HCT116 (cell line): Measurements from ENCODE around the gene VPS41. TPM values are rescaled to one million over a fixed set of nuclear protein-coding genes. Genes with fewer than 3 reads are reported as not detected.

Source experiments
- ATAC-seq: fragments of 200-7000 bp; cut with Tn5 transposase; 2 replicates; pipeline ENCODE4 v1.9.1; 2020; ENCODE audit warnings: mild to moderate bottlenecking, moderate library complexity
- BruUV-seq: library from RNA; stranded (reverse); fragments of 400-500 nt; replicated peaks from 2 replicates; lab custom pipeline; 2021; lab: Mats Ljungman, UMichigan
- CTCF ChIA-PET: fragments of 300-600 bp; sonication (Branson Sonifier 250); formaldehyde crosslinking; loops from one replicate; lab custom pipeline; 2021; ENCODE audit warnings: antibody characterized with exemption; lab: Charles Lee
- POLR2A ChIA-PET: fragments of 300-600, 350-600 bp; sonication (Branson Sonifier 250); formaldehyde crosslinking; loops from one replicate; lab custom pipeline; 2021; ENCODE audit warnings: antibody characterized with exemption; lab: Charles Lee
- RAD21 ChIA-PET, 2 experiments: fragments of 300-600 bp; sonication (Branson Sonifier 250); formaldehyde crosslinking; loops; one replicate each; lab custom pipeline; 2023; ENCODE audit warnings: low total read pairs in 2 of 2; ENCODE audit not compliant: uncharacterized antibody in 2 of 2, unreplicated experiment in 2 of 2, low non-redundant PET in 1 of 2; lab: Charles Lee
- DNase-seq: peaks from one replicate; pipeline ENCODE4 v3.0.0-alpha.2; 2010; ENCODE audit warnings: low read depth, low spot score
- H2AFZ ChIP-seq: fragments of 200-600 bp; shearing (Covaris generic), sonication (generic); 2 replicates; pipeline ENCODE4 v1.6.1; 2017; ENCODE audit warnings: low read depth, mixed run types, mixed read lengths, antibody characterized with exemption, low read length; ENCODE audit not compliant: poor library complexity, severe bottlenecking
- H3K27ac ChIP-seq: 2 replicates; pipeline ENCODE4 v1.5.1; 2012; ENCODE audit warnings: low read depth, low read length
- H3K27me3 ChIP-seq: fragments of 200-600 bp; sonication (generic); 2 replicates; pipeline ENCODE4 v1.6.1; 2016; ENCODE audit warnings: mixed run types, low read length, mixed read lengths; ENCODE audit not compliant: insufficient read depth
- H3K36me3 ChIP-seq, 2 experiments: fragments of 200-500 bp in 1 of 2; fragments of 200-600 bp in 1 of 2; sonication (Bioruptor generic) in 1 of 2; sonication (generic) in 1 of 2; 2 replicates each; pipeline versions ENCODE4 v1.5.1 to v1.6.1; 2014 to 2016; ENCODE audit warnings: low read length in 2 of 2, inconsistent platforms in 1 of 2, mixed read lengths in 1 of 2, mixed run types in 1 of 2; ENCODE audit not compliant: insufficient read depth in 2 of 2, control insufficient read depth in 1 of 2
- H3K4me1 ChIP-seq, 2 experiments: fragments of 200-600 bp in 1 of 2; sonication (generic) in 1 of 2; 2 replicates each; pipeline versions ENCODE4 v1.5.1 to v1.6.1; 2012 to 2017; ENCODE audit warnings: low read length in 2 of 2, inconsistent platforms in 1 of 2, mild to moderate bottlenecking in 1 of 2, mixed read lengths in 1 of 2, mixed run types in 1 of 2, moderate library complexity in 1 of 2; ENCODE audit not compliant: insufficient read depth in 2 of 2, control insufficient read depth in 1 of 2
- H3K4me2 ChIP-seq: fragments of 200-600 bp; sonication (generic); 2 replicates; pipeline ENCODE4 v1.6.1; 2017; ENCODE audit warnings: mixed run types, low read length, mixed read lengths
- H3K4me3 ChIP-seq, 2 experiments: fragments of 200-600 bp in 1 of 2; sonication (generic) in 1 of 2; replicated peaks in 1 of 2; 2 replicates each; pipeline ENCODE4 v1.5.1; 2011 to 2016; ENCODE audit warnings: low read length in 2 of 2, control low read depth in 1 of 2, low read depth in 1 of 2, mild to moderate bottlenecking in 1 of 2, mixed read lengths in 1 of 2, mixed run types in 1 of 2
- H3K79me2 ChIP-seq: fragments of 200-600 bp; sonication (generic); 2 replicates; pipeline ENCODE4 v1.6.1; 2017; ENCODE audit warnings: mild to moderate bottlenecking, mixed run types, low read length, moderate library complexity, mixed read lengths; ENCODE audit not compliant: insufficient read depth
- H3K9ac ChIP-seq: fragments of 200-600 bp; sonication (generic); 2 replicates; pipeline ENCODE4 v1.6.1; 2016; ENCODE audit warnings: low read length, mixed read lengths
- H3K9me2 ChIP-seq: fragments of 200-600 bp; sonication (generic), shearing (Covaris generic); 2 replicates; pipeline ENCODE4 v1.6.1; 2017; ENCODE audit warnings: mixed run types, mild to moderate bottlenecking, moderate library complexity; ENCODE audit not compliant: insufficient read depth
- H3K9me3 ChIP-seq, 2 experiments: fragments of 200-500 bp in 1 of 2; fragments of 200-600 bp in 1 of 2; sonication (Bioruptor generic) in 1 of 2; sonication (generic) in 1 of 2; 2 replicates each; pipeline ENCODE4 v1.6.1; 2014 to 2017; ENCODE audit warnings: low read length in 2 of 2, mixed read lengths in 2 of 2, inconsistent platforms in 1 of 2, low read depth in 1 of 2, mild to moderate bottlenecking in 1 of 2, mixed run types in 1 of 2, moderate library complexity in 1 of 2; ENCODE audit not compliant: control insufficient read depth in 1 of 2, insufficient read depth in 1 of 2
- H4K20me1 ChIP-seq: fragments of 200-600 bp; sonication (generic), shearing (Covaris generic); 2 replicates; pipeline ENCODE4 v1.6.1; 2017; ENCODE audit warnings: mixed run types, mild to moderate bottlenecking, moderate library complexity; ENCODE audit not compliant: insufficient read depth
- MAX ChIP-seq: IDR thresholded peaks from 2 replicates; pipeline ENCODE4 v1.6.1; 2012
- SRF ChIP-seq: IDR thresholded peaks from 2 replicates; pipeline ENCODE4 v1.6.1; 2012; ENCODE audit warnings: low read depth
- intact Hi-C: fragments of 100-400 bp; cut with micrococcal nuclease; formaldehyde crosslinking; loops from 2 replicates; pipeline ENCODE4 v1.10.0; 2022
- total RNA-seq: library from RNA; stranded (reverse); gene quantifications from one replicate; pipeline ENCODE4 v1.2.1, GENCODE V29; 2021; ENCODE audit not compliant: unreplicated experiment

VPS41 gene
- total RNA-seq, 1 experiment from 2014 or later, result 72.2 TPM

DNA sequence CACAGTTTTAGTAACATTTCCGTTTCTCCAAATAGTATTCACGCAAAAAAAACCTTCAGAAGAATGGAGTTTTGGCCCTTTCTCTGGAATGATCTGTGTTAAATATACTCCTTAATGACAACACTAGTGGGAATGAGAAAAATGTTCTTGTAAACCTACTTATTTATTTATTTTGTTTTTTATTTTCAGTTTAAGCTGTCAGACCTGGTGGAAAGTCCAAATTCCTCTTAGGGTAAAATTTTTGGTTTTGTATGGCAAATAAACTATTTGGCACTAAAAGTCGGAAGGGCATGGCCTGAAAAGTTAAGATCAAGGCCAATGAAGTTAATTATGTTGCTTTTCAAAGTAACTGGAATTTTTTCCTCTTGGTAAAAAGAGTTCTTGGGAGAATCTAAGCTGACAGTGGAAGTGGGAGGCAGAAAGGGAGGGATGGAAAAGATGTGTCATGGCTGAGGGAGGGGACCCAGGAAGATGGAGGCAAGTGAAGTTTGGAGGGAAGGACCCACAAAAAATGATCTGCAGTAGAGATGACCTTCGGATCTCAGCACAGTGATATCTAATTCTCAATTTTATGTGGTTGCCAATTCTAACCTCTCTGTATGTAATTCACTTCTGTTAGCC is 33.5 kb upstream of the VPS41 start:
- Histone ChIP-seq H3K4me3 (no peak overlapping the region), H4K20me1 (no peaks in the 10 kb centered on the region), H3K9me3 (no peaks in the 10 kb centered on the region), H3K9ac (no peak overlapping the region), H3K4me2 (no peak overlapping the region), H3K9me2 (no peaks in the 10 kb centered on the region), H3K27ac (no peak overlapping the region)
- no TSS peak for BruUV-seq
- ATAC-seq, result no peak
- RAD21 ChIA-PET, result no interaction called here
- intact Hi-C loops, result no loop called here
- no peak for TF ChIP-seq SRF
- TF ChIP-seq, all 23 proteins: peak for 0
- CTCF ChIA-PET, result no interaction called here
- no peak overlapping the region for H2AFZ ChIP-seq
- no peak for DNase-seq
- no peaks in the 10 kb centered on the region for H3K36me3 ChIP-seq
- no peaks in the 10 kb centered on the region for H3K4me1 ChIP-seq
- POLR2A ChIA-PET, result no interaction called here
- H3K27me3 ChIP-seq, result peaks cover 21% of the 10 kb centered on the region
- H3K79me2 ChIP-seq, result no peaks in the 10 kb centered on the region

- no peak for ATAC-seq
- Histone ChIP-seq H3K9me3 (no peaks in the 10 kb centered on the region), H4K20me1 (no peaks in the 10 kb centered on the region), H3K79me2 (no peaks in the 10 kb centered on the region), H3K9me2 (no peaks in the 10 kb centered on the region), H3K4me2 (no peak overlapping the region), H2AFZ (no peak overlapping the region), H3K9ac (no peak overlapping the region), H3K27me3 (peaks cover 17% of the 10 kb centered on the region), H3K36me3 (no peaks in the 10 kb centered on the region), H3K4me1 (no peaks in the 10 kb centered on the region), H3K4me3 (no peak overlapping the region), H3K27ac (no peak overlapping the region)
- ChIA-PET RAD21 (no interaction called here), POLR2A (no interaction called here), CTCF (no interaction called here)
- intact Hi-C loops, result no loop called here
- no peak for TF ChIP-seq MAX
- no TSS peak for BruUV-seq
- no peak for DNase-seq
These were observed 31.8 kb upstream of the VPS41 start for GRCh38 chr7:38940774-38941173.
